T-cell (primary cell): ENCODE measurements around the gene WDFY4. TPM values are rescaled to one million over a fixed set of nuclear protein-coding genes. Genes with fewer than 3 reads are reported as not detected.

Experiments used
- ATAC-seq, 4 experiments: fragments of 200-7000 bp in 3 of 4; fragments of 150-1000 bp in 1 of 4; cut with Tn5 transposase; replicated peaks in 1 of 4; 1 replicate in 3 of 4; 2 replicates in 1 of 4; pipeline ENCODE4 v1.10.0; 2021; ENCODE audit warnings: moderate library complexity in 3 of 4, mild to moderate bottlenecking in 2 of 4, moderate number of reproducible peaks in 1 of 4
- CTCF ChIA-PET, 2 donors: fragments of 300-600 bp; sonication (Branson Sonifier 250); formaldehyde crosslinking; loops; one replicate each; lab custom pipeline; 2022; ENCODE audit warnings: antibody characterized with exemption in 2 of 2; lab: Charles Lee
- POLR2A ChIA-PET, 2 donors: fragments of 300-600 bp; sonication (Branson Sonifier 250); formaldehyde crosslinking; loops; one replicate each; lab custom pipeline; 2022; ENCODE audit warnings: antibody characterized with exemption in 2 of 2; lab: Charles Lee
- DNase-seq, 35 experiments: peaks; one replicate each; pipeline versions ENCODE4 v3.0.0 to v3.0.0-alpha.2; 2013 to 2023
- H3K27ac ChIP-seq: one replicate; pipeline ENCODE4 v1.5.1; 2013; ENCODE audit warnings: low read length
- H3K27me3 ChIP-seq, 2 experiments: replicated peaks in 1 of 2; 1 replicate in 1 of 2; 2 replicates in 1 of 2; pipeline versions ENCODE4 v1.6.1 to v1.7.0; 2013; ENCODE audit warnings: low read length in 1 of 2, mixed read lengths in 1 of 2; ENCODE audit not compliant: control insufficient read depth in 2 of 2, insufficient read depth in 2 of 2; ENCODE audit errors: extremely low read depth in 1 of 2
- H3K36me3 ChIP-seq, 2 donors: 1 replicate in 1 of 2; 2 replicates in 1 of 2; pipeline versions ENCODE4 v1.6.1 to v1.7.0; 2013; ENCODE audit warnings: low read length in 1 of 2; ENCODE audit not compliant: control insufficient read depth in 2 of 2, insufficient read depth in 1 of 2; ENCODE audit errors: extremely low read depth in 1 of 2
- H3K4me1 ChIP-seq, 2 experiments: 1 replicate in 1 of 2; 2 replicates in 1 of 2; pipeline versions ENCODE4 v1.6.1 to v1.7.0; 2013; ENCODE audit warnings: low read length in 2 of 2, mixed read lengths in 1 of 2; ENCODE audit not compliant: insufficient read depth in 2 of 2, control insufficient read depth in 1 of 2; ENCODE audit errors: extremely low read depth in 1 of 2
- H3K4me3 ChIP-seq, 2 donors: 1 replicate in 1 of 2; 2 replicates in 1 of 2; pipeline versions ENCODE4 v1.5.1 to v1.7.0; 2013; ENCODE audit warnings: mild to moderate bottlenecking in 2 of 2, low read length in 1 of 2, moderate library complexity in 1 of 2; ENCODE audit not compliant: control insufficient read depth in 1 of 2; ENCODE audit errors: extremely low read depth in 1 of 2
- H3K9me3 ChIP-seq: 2 replicates; pipeline ENCODE4 v1.7.0; 2013
- H3K27ac Mint-ChIP-seq, 2 donors: one replicate each; pipeline ENCODE4 v1.8.0; 2020 to 2021; ENCODE audit warnings: mild to moderate bottlenecking in 2 of 2, mixed read lengths in 2 of 2
- H3K27me3 Mint-ChIP-seq, 2 donors: one replicate each; pipeline ENCODE4 v1.8.0; 2021 to 2022; ENCODE audit warnings: mixed read lengths in 2 of 2
- H3K36me3 Mint-ChIP-seq: one replicate; pipeline ENCODE4 v1.8.0; 2021; ENCODE audit warnings: mixed read lengths
- H3K4me1 Mint-ChIP-seq, 3 donors: one replicate each; pipeline ENCODE4 v1.8.0; 2020 to 2022; ENCODE audit warnings: mixed read lengths in 3 of 3, mild to moderate bottlenecking in 1 of 3
- H3K4me3 Mint-ChIP-seq, 3 donors: one replicate each; pipeline ENCODE4 v1.8.0; 2020 to 2022; ENCODE audit warnings: mild to moderate bottlenecking in 3 of 3, mixed read lengths in 3 of 3, moderate library complexity in 3 of 3
- H3K9me3 Mint-ChIP-seq, 3 donors: one replicate each; pipeline ENCODE4 v1.8.0; 2020 to 2022; ENCODE audit warnings: mixed read lengths in 3 of 3
- WGBS: methylation state at CpG from one replicate; pipeline ENCODE4 v1.1.5; 2013; ENCODE audit warnings: missing lambda C conversion rate; ENCODE audit not compliant: insufficient coverage; 5-methylcytosine and 5-hydroxymethylcytosine counted together
- total RNA-seq, 35 experiments: library from RNA in 6 of 35; stranded (reverse) in 6 of 35; fragments of 120-200 nt in 1 of 35; gene quantifications; one replicate each; pipeline versions ENCODE4 v1.2.1 to v1.2.4 and lab custom pipeline; 2013 to 2026

Gene WDFY4
- total RNA-seq, 5 donors from 2014 or later (not counting 1 experiment from before 2014, with no cell fraction given): 2.6 to 15.5 (median 4.2) TPM

DNA sequence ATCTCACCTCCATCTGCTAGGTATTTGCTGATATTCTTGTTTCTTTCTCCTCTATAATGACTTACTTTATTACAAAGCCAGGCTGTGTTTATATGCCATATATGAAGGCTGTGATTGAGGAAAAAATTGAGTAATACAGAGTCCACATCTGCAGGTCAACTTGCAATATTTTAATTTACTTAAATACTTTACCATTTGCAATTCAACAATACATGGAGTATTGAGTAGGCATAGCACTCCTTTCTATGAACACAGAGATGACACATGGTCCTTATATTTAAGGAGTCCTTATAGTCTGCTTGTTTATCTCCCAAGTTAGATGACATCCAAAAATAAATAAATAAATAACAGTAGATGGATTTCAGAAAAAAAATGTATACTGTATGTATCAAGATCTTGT, 158.5 kb downstream of the WDFY4 start:
- Histone ChIP-seq H3K9me3 (no peaks in the 10 kb centered on the region), H3K27ac (no peak overlapping the region), H3K4me1 (no peaks in the 10 kb centered on the region), H3K36me3 (no peaks in the 10 kb centered on the region), H3K4me3 (no peak overlapping the region), H3K27me3 (no peaks in the 10 kb centered on the region)
- CTCF ChIA-PET: no interaction called here
- Mint-ChIP-seq H3K9me3 (no peaks in the 10 kb centered on the region), H3K4me3 (no peak overlapping the region), H3K27me3 (peaks cover 0 to 1% of the 10 kb centered on the region in 2 donors), H3K27ac (no peak overlapping the region), H3K36me3 (no peaks in the 10 kb centered on the region), H3K4me1 (no peaks in the 10 kb centered on the region)
- POLR2A ChIA-PET: no interaction called here
- no peak for ATAC-seq
- DNase-seq: no peak

DNA sequence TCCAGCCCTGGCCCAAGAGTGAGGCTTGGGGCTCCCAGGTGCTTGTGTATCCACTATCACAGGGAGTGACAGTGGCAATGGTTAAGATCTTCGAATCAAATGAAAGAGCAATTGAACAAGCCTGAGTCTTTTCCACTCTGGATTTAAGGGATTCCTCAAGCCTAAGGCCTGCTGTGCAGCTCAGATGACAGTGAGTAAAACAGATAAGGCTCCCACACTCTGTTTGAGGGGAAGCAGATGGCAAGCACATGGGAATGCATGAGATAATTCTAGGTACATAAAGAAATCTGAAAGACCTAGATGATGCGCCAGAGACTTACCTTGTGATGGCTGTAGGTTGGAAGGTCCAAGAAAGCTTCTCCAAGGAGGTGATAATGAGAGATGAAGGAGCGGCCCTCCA, 159.9 kb downstream of the WDFY4 start:
- no peak overlapping the region for H3K27ac ChIP-seq
- no peaks in the 10 kb centered on the region for H3K4me1 Mint-ChIP-seq
- H3K36me3 Mint-ChIP-seq: no peaks in the 10 kb centered on the region
- H3K4me1 ChIP-seq: no peaks in the 10 kb centered on the region
- H3K27me3 Mint-ChIP-seq: peaks cover 0 to 1% of the 10 kb centered on the region in 2 donors
- no peaks in the 10 kb centered on the region for H3K9me3 Mint-ChIP-seq
- H3K4me3 ChIP-seq: no peak overlapping the region
- no peaks in the 10 kb centered on the region for H3K9me3 ChIP-seq
- CTCF ChIA-PET: no interaction called here
- POLR2A ChIA-PET: no interaction called here
- WGBS: 95% methylated on average over 2 of the region's 3 CpGs
- no peak overlapping the region for H3K27ac Mint-ChIP-seq
- DNase-seq (no peak), ATAC-seq (no peak)
- H3K4me3 Mint-ChIP-seq: no peak overlapping the region
- no peaks in the 10 kb centered on the region for H3K36me3 ChIP-seq
- no peaks in the 10 kb centered on the region for H3K27me3 ChIP-seq

DNA sequence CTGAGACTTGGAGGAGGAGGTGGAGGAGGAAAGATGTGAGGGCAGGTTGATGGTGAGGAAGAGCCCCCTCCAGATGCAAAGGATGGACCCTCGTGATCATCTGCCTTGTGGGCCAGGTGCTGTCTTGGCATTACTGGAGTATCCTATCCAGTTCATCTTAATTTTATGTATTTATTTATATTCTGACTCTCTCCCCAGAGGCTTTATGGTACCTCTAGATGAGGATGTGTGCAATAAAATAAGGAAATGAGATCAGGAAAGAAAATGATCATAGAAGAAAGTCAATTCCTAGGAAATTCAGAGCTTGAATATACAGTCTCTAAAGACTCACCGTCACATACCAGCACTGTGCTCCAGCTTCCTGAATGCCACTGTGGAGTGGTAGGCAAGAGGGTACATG, 160.8 kb downstream of the WDFY4 start:
- Mint-ChIP-seq H3K4me3 (no peak overlapping the region), H3K27me3 (peaks cover 0 to 1% of the 10 kb centered on the region in 2 donors), H3K4me1 (no peaks in the 10 kb centered on the region), H3K27ac (no peak overlapping the region), H3K36me3 (no peaks in the 10 kb centered on the region), H3K9me3 (no peaks in the 10 kb centered on the region)
- H3K9me3 ChIP-seq: no peaks in the 10 kb centered on the region
- no CpG with 5 or more reads among the region's 2 CpGs for WGBS
- H3K4me1 ChIP-seq: no peaks in the 10 kb centered on the region
- ChIA-PET POLR2A (no interaction called here), CTCF (no interaction called here)
- DNase-seq: no peak
- no peak for ATAC-seq
- no peaks in the 10 kb centered on the region for H3K36me3 ChIP-seq
- no peak overlapping the region for H3K4me3 ChIP-seq
- no peak overlapping the region for H3K27ac ChIP-seq
- H3K27me3 ChIP-seq: no peaks in the 10 kb centered on the region

DNA sequence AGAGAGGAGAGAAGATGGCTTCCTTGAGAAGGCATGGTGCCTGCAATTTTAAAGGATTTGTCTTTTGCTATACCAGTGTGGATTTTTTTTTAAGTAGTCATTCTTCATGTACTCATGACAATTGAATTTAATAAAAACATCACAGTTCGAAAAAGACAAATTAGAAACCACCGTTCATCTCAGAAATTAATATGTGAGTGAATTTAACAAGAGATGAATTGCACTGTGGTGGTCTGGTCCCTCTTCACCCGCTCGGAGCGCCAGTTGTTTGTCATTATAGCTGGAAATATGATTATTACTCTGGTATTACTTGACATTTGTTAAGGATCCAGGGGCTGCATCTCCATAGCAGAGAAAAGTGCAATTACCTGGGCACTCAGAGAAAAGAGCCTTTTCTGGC, 163.0 kb downstream of the WDFY4 start:
- peaks cover 0 to 8% of the 10 kb centered on the region in 2 experiments for H3K27me3 ChIP-seq
- H3K4me1 ChIP-seq: no peaks in the 10 kb centered on the region
- no peak overlapping the region for H3K4me3 ChIP-seq
- H3K9me3 ChIP-seq: no peaks in the 10 kb centered on the region
- no peak overlapping the region for H3K4me3 Mint-ChIP-seq
- no peaks in the 10 kb centered on the region for H3K9me3 Mint-ChIP-seq
- H3K36me3 ChIP-seq: no peaks in the 10 kb centered on the region
- no peak overlapping the region for H3K27ac ChIP-seq
- no peak overlapping the region for H3K27ac Mint-ChIP-seq
- peaks cover 0 to under 1% of the 10 kb centered on the region in 2 donors for H3K27me3 Mint-ChIP-seq
- CTCF ChIA-PET: no interaction called here
- DNase-seq (no peak), ATAC-seq (no peak)
- no peaks in the 10 kb centered on the region for H3K4me1 Mint-ChIP-seq
- WGBS: 80% methylated on average over 3 of the region's 5 CpGs
- POLR2A ChIA-PET: no interaction called here
- no peaks in the 10 kb centered on the region for H3K36me3 Mint-ChIP-seq

DNA sequence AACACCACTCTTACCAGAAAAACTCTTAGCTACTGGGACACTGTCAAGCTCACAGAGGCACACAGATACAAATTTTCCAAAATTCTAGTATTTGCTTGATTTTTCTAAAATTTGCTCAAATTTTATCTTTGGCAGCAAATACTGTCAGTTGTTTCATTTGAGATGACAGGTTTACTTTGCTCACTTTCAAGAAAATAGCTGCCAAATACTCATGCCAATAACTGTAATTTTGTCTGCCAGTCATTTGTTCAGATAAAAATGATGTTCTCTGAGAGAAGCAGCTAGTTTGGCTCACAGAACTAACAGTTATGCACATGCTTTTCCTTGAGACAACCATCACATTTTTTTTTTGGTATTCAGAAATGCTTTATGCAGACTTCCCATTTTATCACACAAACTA, 172.2 kb downstream of the WDFY4 start:
- Histone ChIP-seq H3K27ac (no peak overlapping the region), H3K36me3 (no peaks in the 10 kb centered on the region), H3K4me3 (no peak overlapping the region), H3K9me3 (no peaks in the 10 kb centered on the region), H3K27me3 (peaks cover 0 to 2% of the 10 kb centered on the region in 2 experiments), H3K4me1 (no peaks in the 10 kb centered on the region)
- CTCF ChIA-PET: no interaction called here
- no peaks in the 10 kb centered on the region for H3K36me3 Mint-ChIP-seq
- H3K27ac Mint-ChIP-seq: no peak overlapping the region
- DNase-seq (no peak), ATAC-seq (no peak)
- POLR2A ChIA-PET: no interaction called here
- peaks cover 0 to 4% of the 10 kb centered on the region in 2 donors for H3K27me3 Mint-ChIP-seq
- H3K4me3 Mint-ChIP-seq: no peak overlapping the region
- peaks cover 0 to 6% (median 0%) of the 10 kb centered on the region in 3 donors for H3K9me3 Mint-ChIP-seq
- H3K4me1 Mint-ChIP-seq: no peaks in the 10 kb centered on the region

DNA sequence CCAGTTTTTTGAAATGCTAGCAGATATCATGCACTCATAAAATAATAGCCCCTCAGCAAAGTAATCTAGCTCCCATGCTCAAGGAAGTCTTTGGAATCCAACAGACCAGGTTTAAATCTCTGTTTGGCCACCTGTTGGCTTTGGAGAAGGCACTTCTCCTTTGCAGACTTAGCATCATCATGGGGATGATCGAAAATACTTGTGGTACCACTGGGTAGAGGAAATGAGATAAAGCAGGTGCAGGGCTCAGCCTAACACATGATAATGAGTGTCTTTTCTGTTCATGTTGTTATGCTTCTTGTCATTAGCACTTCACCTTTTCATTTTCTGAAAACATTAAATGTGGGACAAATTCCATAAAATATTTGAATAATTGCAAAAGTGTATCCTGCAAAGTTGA, 187.6 kb downstream of the WDFY4 start:
- CTCF ChIA-PET: no interaction called here
- H3K36me3 ChIP-seq: no peaks in the 10 kb centered on the region
- no peak for ATAC-seq
- Mint-ChIP-seq H3K9me3 (no peaks in the 10 kb centered on the region), H3K4me3 (no peak overlapping the region), H3K27ac (no peak overlapping the region), H3K36me3 (no peaks in the 10 kb centered on the region), H3K4me1 (no peaks in the 10 kb centered on the region), H3K27me3 (peaks cover 0 to 9% of the 10 kb centered on the region in 2 donors)
- H3K27me3 ChIP-seq: peaks cover 0 to 8% of the 10 kb centered on the region in 2 experiments
- H3K9me3 ChIP-seq: no peaks in the 10 kb centered on the region
- no peak for DNase-seq
- no peak overlapping the region for H3K4me3 ChIP-seq
- 80% methylated on average over 1 of the region's 1 CpG for WGBS
- no peak overlapping the region for H3K27ac ChIP-seq
- POLR2A ChIA-PET: no interaction called here
- no peaks in the 10 kb centered on the region for H3K4me1 ChIP-seq

DNA sequence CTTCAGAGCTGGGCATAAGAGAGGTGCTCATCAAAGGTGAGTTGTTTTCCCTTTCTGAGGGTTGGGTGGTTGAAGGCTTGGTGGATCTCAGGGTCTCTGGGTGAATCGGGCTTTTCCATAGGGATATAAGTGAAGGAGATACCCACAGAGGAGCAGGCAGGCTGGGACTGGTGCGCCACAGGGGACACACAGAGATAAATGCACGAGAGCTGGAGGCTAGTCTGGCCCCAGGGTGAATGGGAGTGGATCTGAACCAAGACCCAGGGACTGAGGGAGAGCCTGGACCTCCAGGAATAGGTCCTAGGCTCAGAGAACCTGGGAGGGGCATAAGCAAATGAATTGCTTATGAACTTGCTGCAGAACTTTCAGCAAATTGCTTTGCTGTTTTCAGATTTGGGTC, 193.4 kb downstream of the WDFY4 start:
- peaks cover 0 to 18% of the 10 kb centered on the region in 2 experiments for H3K27me3 ChIP-seq
- DNase-seq: no peak
- WGBS: 60% methylated on average over 3 of the region's 3 CpGs
- CTCF ChIA-PET: no interaction called here
- no peak overlapping the region for H3K27ac ChIP-seq
- H3K4me1 ChIP-seq: no peaks in the 10 kb centered on the region
- POLR2A ChIA-PET: no interaction called here
- H3K36me3 Mint-ChIP-seq: no peaks in the 10 kb centered on the region
- no peaks in the 10 kb centered on the region for H3K36me3 ChIP-seq
- no peaks in the 10 kb centered on the region for H3K9me3 ChIP-seq
- H3K4me3 Mint-ChIP-seq: no peak overlapping the region
- ATAC-seq: no peak
- H3K4me3 ChIP-seq: no peak overlapping the region
- no peak overlapping the region for H3K27ac Mint-ChIP-seq
- no peaks in the 10 kb centered on the region for H3K27me3 Mint-ChIP-seq
- no peaks in the 10 kb centered on the region for H3K9me3 Mint-ChIP-seq
- H3K4me1 Mint-ChIP-seq: no peaks in the 10 kb centered on the region
